ENCODE measurements around the gene RAD9A. TPM values are rescaled to one million over a fixed set of nuclear protein-coding genes. Genes with fewer than 3 reads are reported as not detected.

RAD9A gene
- total RNA-seq, 3 donors from 2014 or later, result 11.0 to 31.0 (median 24.6) TPM

DNA sequence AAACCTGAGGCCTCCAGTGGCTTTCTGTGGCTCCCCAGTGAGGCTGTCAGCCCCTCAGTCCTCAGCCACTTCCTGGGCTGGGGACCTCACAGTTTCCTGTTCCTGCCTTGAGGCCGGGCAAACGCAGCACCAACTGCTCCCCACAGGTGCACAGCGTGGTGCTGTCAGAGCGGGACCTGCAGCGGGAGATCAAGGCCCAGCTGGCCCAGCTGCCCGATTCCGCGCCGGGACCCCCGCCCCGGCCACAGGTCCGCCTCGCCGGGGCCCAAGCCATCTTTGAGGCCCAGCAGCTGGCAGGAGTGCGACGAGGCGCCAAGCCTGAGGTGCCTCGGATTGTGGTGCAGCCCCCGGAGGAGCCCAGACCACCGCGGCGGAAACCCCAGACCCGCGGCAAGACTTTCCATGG lies 17.5 kb downstream of the RAD9A start:
- H3K27ac ChIP-seq, result no peak overlapping the region

GRCh38 chr11:67409781-67410368 lies 18.1 kb downstream of the RAD9A start:
- no peaks in the 10 kb centered on the region for H3K36me3 ChIP-seq
- TF ChIP-seq CTCF (IDR thresholded peaks at IDR 0.05) (no peak), POLR2AphosphoS5 (IDR thresholded peaks at IDR 0.05) (no peak), POLR2A (IDR thresholded peaks at IDR 0.05) (no peak)
- intact Hi-C loops (cut with DNase I; ENCODE audit: low total_unique reads), result no loop called here
- peaks cover 0 to 15% of the 10 kb centered on the region in 2 donors for H3K27me3 ChIP-seq
- H3K4me1 ChIP-seq, result no peaks in the 10 kb centered on the region
- H3K9me3 ChIP-seq, result no peaks in the 10 kb centered on the region
- H3K4me3 ChIP-seq, result no peak overlapping the region
- no peak overlapping the region for H3K27ac ChIP-seq
- DNase-seq (ENCODE audit: low spot score in 2 of 2), result no peak

More for the DNA sequence above, 17.5 kb downstream of the RAD9A start:
- no peaks in the 10 kb centered on the region for H3K36me3 ChIP-seq
- no peaks in the 10 kb centered on the region for H3K4me1 ChIP-seq
- no peak for TF ChIP-seq POLR2A (IDR thresholded peaks at IDR 0.05)
- TF ChIP-seq CTCF (IDR thresholded peaks at IDR 0.05), result no peak
- no peak for TF ChIP-seq POLR2AphosphoS5 (IDR thresholded peaks at IDR 0.05)
- intact Hi-C loops (cut with DNase I; ENCODE audit: low total_unique reads), result no loop called here
- DNase-seq (ENCODE audit: low spot score in 2 of 2), result no peak
- no peaks in the 10 kb centered on the region for H3K9me3 ChIP-seq
- peaks cover 0 to 15% of the 10 kb centered on the region in 2 donors for H3K27me3 ChIP-seq
- no peak overlapping the region for H3K4me3 ChIP-seq

GRCh38 chr11:67410369-67410831 lies 18.6 kb downstream of the RAD9A start:
- no peaks in the 10 kb centered on the region for H3K36me3 ChIP-seq
- H3K27me3 ChIP-seq, result peaks cover 0 to 15% of the 10 kb centered on the region in 2 donors
- intact Hi-C loops (cut with DNase I; ENCODE audit: low total_unique reads), result no loop called here
- no peaks in the 10 kb centered on the region for H3K9me3 ChIP-seq
- TF ChIP-seq CTCF (IDR thresholded peaks at IDR 0.05), result no peak
- no peak for TF ChIP-seq POLR2AphosphoS5 (IDR thresholded peaks at IDR 0.05)
- no peak for TF ChIP-seq POLR2A (IDR thresholded peaks at IDR 0.05)
- DNase-seq (ENCODE audit: low spot score in 2 of 2), result no peak
- H3K27ac ChIP-seq, result no peak overlapping the region
- no peaks in the 10 kb centered on the region for H3K4me1 ChIP-seq
- no peak overlapping the region for H3K4me3 ChIP-seq

GRCh38 chr11:67410984-67411784 lies 19.4 kb downstream of the RAD9A start:
- Histone ChIP-seq H3K9me3 (no peaks in the 10 kb centered on the region), H3K4me3 (no peak overlapping the region), H3K27me3 (peaks cover 0 to 15% of the 10 kb centered on the region in 2 donors), H3K36me3 (no peaks in the 10 kb centered on the region), H3K27ac (no peak overlapping the region), H3K4me1 (peaks cover 0 to 6% of the 10 kb centered on the region in 2 donors)
- TF ChIP-seq CTCF (IDR thresholded peaks at IDR 0.05) (no peak), POLR2AphosphoS5 (IDR thresholded peaks at IDR 0.05) (no peak), POLR2A (IDR thresholded peaks at IDR 0.05) (no peak)
- DNase-seq (ENCODE audit: low spot score in 2 of 2), result no peak
- intact Hi-C loops (cut with DNase I; ENCODE audit: low total_unique reads), result no loop called here

- no peak for TF ChIP-seq CTCF (IDR thresholded peaks at IDR 0.05)
- TF ChIP-seq POLR2A (IDR thresholded peaks at IDR 0.05), result no peak
- no peak for TF ChIP-seq POLR2AphosphoS5 (IDR thresholded peaks at IDR 0.05)
- H3K4me1 ChIP-seq, result peaks cover 0 to 6% of the 10 kb centered on the region in 2 donors
- peaks cover 0 to 15% of the 10 kb centered on the region in 2 donors for H3K27me3 ChIP-seq
- no peak overlapping the region for H3K4me3 ChIP-seq
- H3K27ac ChIP-seq, result no peak overlapping the region
- no peak for DNase-seq (ENCODE audit: low spot score in 2 of 2)
- no peaks in the 10 kb centered on the region for H3K9me3 ChIP-seq
- intact Hi-C loops (cut with DNase I; ENCODE audit: low total_unique reads), result no loop called here
- H3K36me3 ChIP-seq, result no peaks in the 10 kb centered on the region
Observed at GRCh38 chr11:67411785-67412152, 20.0 kb downstream of the RAD9A start.

Data from breast epithelium (tissue), 4 donors.